Adipocyte (in vitro differentiated cells): ENCODE data around the gene STAT4.

ENCODE experiments used
- DNase-seq: peaks from one replicate; pipeline ENCODE4 v3.0.0-alpha.2; 2015; ENCODE audit warnings: low read depth
- H3K27me3 ChIP-seq: replicated peaks from 2 replicates; pipeline ENCODE4 v1.7.0; 2013; ENCODE audit warnings: mild to moderate bottlenecking, low read length, moderate library complexity; ENCODE audit not compliant: control insufficient read depth, insufficient read depth
- H3K36me3 ChIP-seq: 2 replicates; pipeline ENCODE4 v1.7.0; 2013; ENCODE audit warnings: low read length, mild to moderate bottlenecking, moderate library complexity; ENCODE audit not compliant: control insufficient read depth, insufficient read depth, severe bottlenecking
- H3K4me1 ChIP-seq: 2 replicates; pipeline ENCODE4 v1.7.0; 2013; ENCODE audit warnings: mild to moderate bottlenecking, low read length, moderate library complexity; ENCODE audit not compliant: control insufficient read depth, insufficient read depth
- H3K4me3 ChIP-seq: 2 replicates; pipeline ENCODE4 v1.7.0; 2013; ENCODE audit warnings: mild to moderate bottlenecking, low read length, moderate library complexity
- H3K9ac ChIP-seq: 2 replicates; pipeline ENCODE4 v1.7.0; 2013; ENCODE audit warnings: mild to moderate bottlenecking, low read length, moderate library complexity
- H3K9me3 ChIP-seq: 2 replicates; pipeline ENCODE4 v1.7.0; 2013; ENCODE audit warnings: mild to moderate bottlenecking, low read length, moderate library complexity; ENCODE audit not compliant: control insufficient read depth

The STAT4 gene

GRCh38 chr2:191020742-191021381, 129.9 kb downstream of the STAT4 start:
- Histone ChIP-seq H3K4me3 (peak overlapping the region; percentile 91), H3K4me1 (peaks cover 15% of the 10 kb centered on the region), H3K9me3 (no peaks in the 10 kb centered on the region), H3K27me3 (no peaks in the 10 kb centered on the region), H3K36me3 (no peaks in the 10 kb centered on the region), H3K9ac (peak overlapping the region; percentile 99)
- DNase-seq: peak; percentile 94

- no peaks in the 10 kb centered on the region for H3K27me3 ChIP-seq
- H3K4me1 ChIP-seq: peaks cover 15% of the 10 kb centered on the region
- peak overlapping the region; percentile 91 for H3K4me3 ChIP-seq
- H3K9ac ChIP-seq: peak overlapping the region; percentile 99
- no peaks in the 10 kb centered on the region for H3K36me3 ChIP-seq
- no peaks in the 10 kb centered on the region for H3K9me3 ChIP-seq
- DNase-seq: peak; percentile 98
Measured at GRCh38 chr2:191020221-191020741, 130.5 kb downstream of the STAT4 start.

GRCh38 chr2:191019376-191019775, 131.4 kb downstream of the STAT4 start:
- Histone ChIP-seq H3K36me3 (no peaks in the 10 kb centered on the region), H3K9ac (peak overlapping the region; percentile 99), H3K4me1 (peaks cover 20% of the 10 kb centered on the region), H3K9me3 (no peaks in the 10 kb centered on the region), H3K4me3 (no peak overlapping the region), H3K27me3 (no peaks in the 10 kb centered on the region)
- no peak for DNase-seq

DNA sequence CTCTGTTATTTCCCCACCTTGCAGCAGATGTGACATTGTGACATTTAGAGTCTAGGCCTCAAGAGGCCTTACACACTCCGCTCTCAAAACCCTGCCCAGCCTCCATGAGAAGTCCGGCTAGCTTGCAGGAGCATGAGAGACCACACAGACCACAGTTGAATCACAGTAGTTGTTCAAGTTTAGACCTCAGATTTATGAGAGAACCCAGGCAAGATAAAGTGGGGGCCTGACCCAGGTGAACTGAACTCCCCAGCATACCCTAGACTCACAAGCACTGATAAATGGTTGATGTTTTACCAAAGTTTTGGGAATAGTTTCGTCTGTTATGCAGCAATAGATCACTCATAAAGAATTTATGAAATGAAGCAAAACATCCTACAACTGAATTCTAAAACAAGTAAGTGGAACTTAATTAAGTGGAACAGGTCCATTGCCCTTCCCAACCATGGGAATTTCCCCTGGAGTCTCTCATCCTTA, 132.1 kb downstream of the STAT4 start:
- Histone ChIP-seq H3K9me3 (no peaks in the 10 kb centered on the region), H3K4me1 (peaks cover 21% of the 10 kb centered on the region), H3K36me3 (no peaks in the 10 kb centered on the region), H3K27me3 (no peaks in the 10 kb centered on the region), H3K4me3 (no peak overlapping the region), H3K9ac (no peak overlapping the region)
- DNase-seq: no peak

DNA sequence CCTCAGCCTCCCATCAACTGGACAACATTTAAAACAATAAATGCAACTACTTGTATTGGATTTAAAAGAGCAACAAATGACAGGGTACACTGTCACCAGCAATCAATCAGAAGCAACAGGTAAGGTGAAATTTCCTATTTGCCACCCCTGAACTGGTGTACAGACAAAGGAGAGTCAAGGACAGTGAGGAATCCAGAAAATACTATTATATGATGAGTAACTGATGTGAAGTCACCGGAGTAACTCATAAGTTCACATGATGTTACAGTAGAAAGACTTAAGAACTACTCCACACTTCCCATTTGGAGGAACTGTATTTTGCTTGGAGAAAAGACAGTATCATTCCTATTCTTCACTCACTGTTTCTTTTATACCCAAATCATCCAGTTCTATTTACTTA, 132.7 kb downstream of the STAT4 start:
- Histone ChIP-seq H3K4me3 (no peak overlapping the region), H3K27me3 (no peaks in the 10 kb centered on the region), H3K9ac (no peak overlapping the region), H3K4me1 (peaks cover 21% of the 10 kb centered on the region), H3K36me3 (no peaks in the 10 kb centered on the region), H3K9me3 (no peaks in the 10 kb centered on the region)
- no peak for DNase-seq

- Histone ChIP-seq H3K4me3 (no peak overlapping the region), H3K9me3 (no peaks in the 10 kb centered on the region), H3K9ac (no peak overlapping the region), H3K36me3 (peaks cover 12% of the 10 kb centered on the region), H3K4me1 (peaks cover 31% of the 10 kb centered on the region), H3K27me3 (no peaks in the 10 kb centered on the region)
- DNase-seq: no peak
Measured at GRCh38 chr2:191015831-191016230, 135.0 kb downstream of the STAT4 start.

- no peak overlapping the region for H3K9ac ChIP-seq
- H3K4me3 ChIP-seq: no peak overlapping the region
- no peaks in the 10 kb centered on the region for H3K27me3 ChIP-seq
- DNase-seq: no peak
- no peaks in the 10 kb centered on the region for H3K9me3 ChIP-seq
- peaks cover 15% of the 10 kb centered on the region for H3K36me3 ChIP-seq
- peaks cover 35% of the 10 kb centered on the region for H3K4me1 ChIP-seq
Measured at GRCh38 chr2:191015239-191015638, 135.6 kb downstream of the STAT4 start.

DNA sequence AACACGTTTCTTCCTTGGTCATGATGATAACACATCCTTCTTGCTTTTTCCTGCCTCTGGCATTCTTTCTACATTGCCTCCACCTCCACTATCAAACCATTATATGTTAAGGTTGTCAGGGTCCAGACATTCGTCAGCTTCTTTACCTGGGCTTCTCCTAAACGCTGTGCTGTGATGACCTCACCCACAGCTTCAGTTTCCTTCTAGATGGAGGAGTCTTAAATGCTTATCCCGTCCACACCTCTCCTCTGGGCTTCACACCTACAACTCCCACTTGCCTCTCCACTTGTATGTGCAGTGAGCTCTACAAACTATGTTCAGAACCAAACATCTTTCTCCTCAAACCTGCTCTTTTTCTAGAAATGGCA, 136.2 kb downstream of the STAT4 start:
- Histone ChIP-seq H3K9me3 (no peaks in the 10 kb centered on the region), H3K4me1 (peaks cover 38% of the 10 kb centered on the region)

GRCh38 chr2:191013932-191014652, 136.7 kb downstream of the STAT4 start, which contains the start of gene STAT1:
Gene STAT1 (minus strand): TSS chr2:191014171. CDS start chr2:191010003, 4,168 bp downstream.
- Histone ChIP-seq H3K4me3 (peak within 1 kb of the TSS; percentile 93), H3K4me1 (peaks cover 39% of the 10 kb centered on the region)

More for the DNA sequence above, 136.2 kb downstream of the STAT4 start:
- Histone ChIP-seq H3K9ac (peak overlapping the region; percentile 94), H3K27me3 (no peaks in the 10 kb centered on the region), H3K36me3 (peaks cover 21% of the 10 kb centered on the region), H3K4me3 (peak overlapping the region; percentile 93)
- DNase-seq: no peak

DNA sequence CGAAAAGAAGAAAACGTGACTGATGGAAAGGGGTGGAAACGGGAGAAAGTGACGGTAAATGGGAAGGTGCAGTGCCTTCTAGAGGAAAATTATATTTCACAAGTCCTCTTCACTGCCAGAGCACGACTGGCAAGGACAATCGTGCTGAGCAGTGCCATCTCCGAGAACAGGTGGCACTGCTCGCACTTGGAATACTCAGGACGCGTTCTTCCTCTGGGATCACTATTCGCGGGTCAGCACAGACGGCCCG, 137.2 kb downstream of the STAT4 start:
- Histone ChIP-seq H3K4me3 (peak overlapping the region; percentile 93), H3K9ac (peak overlapping the region; percentile 94), H3K36me3 (peaks cover 32% of the 10 kb centered on the region), H3K27me3 (no peaks in the 10 kb centered on the region), H3K4me1 (peaks cover 44% of the 10 kb centered on the region), H3K9me3 (no peaks in the 10 kb centered on the region)
- no peak for DNase-seq

More at GRCh38 chr2:191013932-191014652, 136.7 kb downstream of the STAT4 start, which contains the start of gene STAT1:
- Histone ChIP-seq H3K36me3 (peaks cover 27% of the 10 kb centered on the region), H3K27me3 (no peaks in the 10 kb centered on the region), H3K9ac (peak within 1 kb of the TSS; percentile 94), H3K9me3 (no peaks in the 10 kb centered on the region)
- DNase-seq: peak; percentile 98

DNA sequence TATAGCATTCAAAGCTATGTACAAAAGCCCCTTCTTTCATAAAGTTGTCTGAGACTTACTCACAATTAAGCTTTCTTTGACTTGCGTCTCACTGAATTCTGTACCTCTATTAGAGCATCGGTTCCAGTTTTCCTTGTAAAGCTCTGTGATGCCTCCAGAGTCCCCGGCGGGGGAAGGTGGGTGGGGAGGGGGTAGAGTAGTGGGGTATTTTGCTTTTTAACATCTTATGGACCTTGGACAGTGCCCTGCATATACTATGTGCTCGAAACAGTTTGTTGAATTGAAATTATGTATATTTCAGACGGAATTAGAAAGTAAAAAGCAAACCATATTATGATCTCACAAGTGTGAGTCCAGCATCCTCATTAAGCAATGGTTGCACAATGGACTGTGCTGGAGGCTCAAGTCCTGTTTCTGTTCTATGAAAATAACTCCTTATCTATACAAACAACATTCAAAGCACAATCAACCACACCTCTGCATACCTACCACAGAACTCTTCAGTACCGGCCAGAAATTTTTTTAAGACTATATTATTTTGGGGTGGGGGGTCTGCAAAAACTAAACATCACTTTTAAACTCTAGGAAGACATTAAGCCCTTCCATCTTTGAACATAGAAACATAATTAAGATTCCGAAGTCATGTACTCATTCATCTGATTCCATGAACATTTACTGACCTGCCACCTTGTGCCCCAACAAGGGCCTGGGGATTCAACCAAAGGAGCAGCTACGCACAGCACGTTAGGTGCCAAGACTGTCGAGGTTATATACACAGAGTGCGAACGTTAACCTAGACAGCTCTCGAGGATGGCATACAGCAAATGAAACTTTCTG, 137.7 kb downstream of the STAT4 start:
- H3K9me3 ChIP-seq: no peaks in the 10 kb centered on the region
- peaks cover 44% of the 10 kb centered on the region for H3K4me1 ChIP-seq
- peak; percentile 70 for DNase-seq
- H3K27me3 ChIP-seq: no peaks in the 10 kb centered on the region
- H3K4me3 ChIP-seq: peak overlapping the region; percentile 93
- H3K36me3 ChIP-seq: peaks cover 37% of the 10 kb centered on the region
- H3K9ac ChIP-seq: peak overlapping the region; percentile 94
